Testis (tissue), 2 donors: ENCODE results near the gene LPP.

Experiments used
- POLR2A ChIP-seq: fragments of 450-650 bp; IDR thresholded peaks from one replicate; pipeline ENCODE4 v1.6.1; 2017; ENCODE audit warnings: antibody characterized with exemption, mild to moderate bottlenecking, moderate library complexity
- TF ChIP-seq, protein P1 (sequence below), 3 experiments: fragments of 450-650 bp in 2 of 3; fragments of 200-600 bp in 1 of 3; sonication (generic) in 1 of 3; IDR thresholded peaks; one replicate each; pipeline ENCODE4 v1.5.1; 2016 to 2019; ENCODE audit warnings: antibody characterized with exemption in 3 of 3, mild to moderate bottlenecking in 2 of 3, moderate library complexity in 1 of 3

GRCh38 chr3:188908002-188908850 is 754.3 kb downstream of the LPP start:
- TF ChIP-seq, protein P1, sequence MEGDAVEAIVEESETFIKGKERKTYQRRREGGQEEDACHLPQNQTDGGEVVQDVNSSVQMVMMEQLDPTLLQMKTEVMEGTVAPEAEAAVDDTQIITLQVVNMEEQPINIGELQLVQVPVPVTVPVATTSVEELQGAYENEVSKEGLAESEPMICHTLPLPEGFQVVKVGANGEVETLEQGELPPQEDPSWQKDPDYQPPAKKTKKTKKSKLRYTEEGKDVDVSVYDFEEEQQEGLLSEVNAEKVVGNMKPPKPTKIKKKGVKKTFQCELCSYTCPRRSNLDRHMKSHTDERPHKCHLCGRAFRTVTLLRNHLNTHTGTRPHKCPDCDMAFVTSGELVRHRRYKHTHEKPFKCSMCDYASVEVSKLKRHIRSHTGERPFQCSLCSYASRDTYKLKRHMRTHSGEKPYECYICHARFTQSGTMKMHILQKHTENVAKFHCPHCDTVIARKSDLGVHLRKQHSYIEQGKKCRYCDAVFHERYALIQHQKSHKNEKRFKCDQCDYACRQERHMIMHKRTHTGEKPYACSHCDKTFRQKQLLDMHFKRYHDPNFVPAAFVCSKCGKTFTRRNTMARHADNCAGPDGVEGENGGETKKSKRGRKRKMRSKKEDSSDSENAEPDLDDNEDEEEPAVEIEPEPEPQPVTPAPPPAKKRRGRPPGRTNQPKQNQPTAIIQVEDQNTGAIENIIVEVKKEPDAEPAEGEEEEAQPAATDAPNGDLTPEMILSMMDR (IDR thresholded peaks at IDR 0.05): no peak
- no peak for TF ChIP-seq POLR2A
